HG02840 (cell line): Measurements from ENCODE around the gene DNAH10.

Experiments used
- ATAC-seq: cut with Tn5 transposase; IDR thresholded peaks from one replicate; pipeline ENCODE4 v1.9.1; 2021; ENCODE audit warnings: mild to moderate bottlenecking, moderate library complexity, moderate number of reproducible peaks; ENCODE audit not compliant: unreplicated experiment, low FRiP score

The DNAH10 gene

DNA sequence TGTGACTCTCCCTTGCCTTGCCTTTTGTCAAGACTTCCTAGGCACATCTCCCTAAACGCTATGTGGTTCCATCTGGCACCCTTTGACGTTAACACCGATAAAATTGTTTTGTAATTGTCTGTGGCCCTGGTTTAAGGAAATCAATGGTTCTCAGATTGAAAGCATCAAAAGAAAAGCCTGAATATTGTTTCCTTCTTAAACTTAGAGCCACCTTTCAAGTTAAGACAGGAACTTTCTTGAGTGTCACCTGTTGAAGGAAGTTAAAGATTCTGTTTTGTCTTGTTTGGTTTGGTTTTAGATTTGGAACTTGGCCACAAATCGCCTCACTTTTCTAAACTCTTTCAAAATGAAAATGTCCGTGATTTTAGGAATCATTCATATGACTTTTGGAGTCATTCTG lies 14.8 kb upstream of the DNAH10 start:
- ATAC-seq: no peak

DNA sequence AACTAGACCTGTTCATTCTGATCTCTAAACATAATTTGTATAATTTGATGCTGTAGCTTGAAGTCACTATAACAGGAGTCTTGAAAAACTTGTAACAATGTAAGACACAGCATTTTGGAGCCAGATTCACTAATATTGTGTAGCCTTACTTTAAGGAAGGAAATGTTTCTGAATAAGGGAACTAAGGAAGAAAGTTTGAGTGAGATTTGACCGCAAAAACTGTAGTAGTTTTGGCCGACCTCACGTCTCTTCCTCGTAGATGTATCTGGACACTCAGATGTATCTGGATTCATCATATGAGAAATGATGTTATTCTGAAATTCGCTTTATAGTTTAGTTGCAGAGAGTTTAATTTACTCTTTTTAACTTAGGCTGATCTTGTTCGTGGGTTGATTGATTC lies 13.9 kb upstream of the DNAH10 start:
- ATAC-seq: no peak

DNA sequence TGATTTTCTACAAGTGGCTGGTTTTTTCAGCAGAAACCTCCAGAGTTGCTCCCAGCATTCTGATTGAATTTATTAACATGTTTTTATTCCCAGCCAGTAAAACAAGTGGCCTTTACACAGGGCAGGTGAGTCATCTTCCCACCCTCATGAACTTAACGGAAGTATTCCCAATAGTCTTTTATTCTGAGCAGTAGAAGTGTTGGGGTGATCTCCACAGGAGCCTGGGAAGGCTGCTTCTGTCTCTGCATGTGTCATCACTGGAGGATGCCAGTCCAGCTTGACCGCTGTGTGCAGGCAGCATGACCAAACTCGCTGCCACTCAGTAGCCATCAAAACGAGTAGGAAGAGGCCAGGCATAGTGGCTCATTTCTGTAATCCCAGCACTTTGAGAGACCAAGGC lies 13.4 kb upstream of the DNAH10 start:
- ATAC-seq: no peak

GRCh38 chr12:123749355-123749754 lies 12.7 kb upstream of the DNAH10 start:
- no peak for ATAC-seq

- no peak for ATAC-seq
These were observed 11.9 kb upstream of the DNAH10 start for GRCh38 chr12:123750159-123750656.

DNA sequence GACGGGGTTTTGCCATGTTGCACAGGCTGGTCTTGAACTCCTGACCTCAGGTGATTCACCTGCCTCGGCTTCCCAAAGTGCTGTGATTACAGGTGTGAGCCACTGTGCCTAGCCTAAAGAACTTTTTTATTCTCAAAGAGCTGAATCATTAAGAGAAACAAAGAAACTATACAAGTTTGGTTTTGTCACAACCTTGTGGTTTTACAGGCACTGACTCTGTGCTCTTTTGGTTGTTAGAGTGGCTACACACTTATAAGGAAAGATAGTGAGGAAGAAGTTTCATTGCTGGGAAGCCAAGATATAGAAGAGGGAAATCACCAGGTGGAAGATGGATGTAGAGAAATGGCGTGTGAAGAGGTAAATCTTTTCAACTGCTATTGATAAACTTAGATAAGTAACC lies 10.1 kb upstream of the DNAH10 start:
- ATAC-seq: no peak

- no peak for ATAC-seq
These were observed 7.9 kb upstream of the DNAH10 start for GRCh38 chr12:123754041-123754772.

- ATAC-seq: no peak
These were observed 4.5 kb upstream of the DNAH10 start for GRCh38 chr12:123757561-123757960.

GRCh38 chr12:123760267-123760938 lies 1.7 kb upstream of the DNAH10 start:
- no peak for ATAC-seq

GRCh38 chr12:123762715-123763052 lies 583 bp downstream of the DNAH10 start:
- ATAC-seq: no peak

DNA sequence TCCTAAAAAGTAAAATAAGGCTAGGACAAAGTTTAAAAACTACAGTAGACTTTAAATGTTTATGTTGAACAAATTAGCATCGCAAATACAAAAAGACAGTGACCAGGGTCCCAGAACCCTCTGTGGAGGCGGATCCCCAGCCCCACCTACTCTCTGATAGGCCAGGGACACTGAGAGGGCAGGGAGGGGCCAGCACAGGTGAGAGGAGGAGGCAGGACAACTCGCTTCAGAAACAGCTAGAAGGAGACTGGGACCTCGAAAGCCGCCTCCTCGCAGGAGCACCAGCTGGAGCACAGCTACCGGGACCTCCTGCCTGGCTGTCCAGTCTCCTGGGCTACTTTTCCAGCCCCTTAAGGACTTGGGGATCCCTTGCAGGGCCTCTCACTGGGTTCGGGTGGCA lies 992 bp downstream of the DNAH10 start:
- ATAC-seq: no peak

- ATAC-seq: no peak
These were observed 2.0 kb downstream of the DNAH10 start for GRCh38 chr12:123764109-123764508.

DNA sequence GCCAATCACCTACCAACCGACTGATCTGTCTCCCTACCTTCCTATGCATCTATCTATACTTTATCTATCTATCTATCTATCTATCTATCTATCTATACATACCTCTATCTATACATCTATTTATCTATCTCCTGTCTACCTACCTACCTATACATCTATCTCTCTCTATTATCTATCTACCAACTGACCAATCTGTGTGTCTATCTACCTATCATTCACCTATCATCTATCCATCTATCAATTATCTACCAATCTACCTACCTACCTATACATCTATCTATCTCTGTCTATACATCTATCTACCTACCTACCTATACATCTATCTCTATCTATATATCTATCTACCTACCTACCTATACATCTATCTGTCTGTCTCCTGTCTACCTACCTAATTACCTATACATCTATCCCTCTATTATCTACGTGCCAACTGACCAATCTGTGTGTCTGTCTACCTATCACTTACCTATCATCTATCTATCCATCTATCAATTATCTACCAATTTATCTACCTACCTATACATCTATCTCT lies 3.5 kb downstream of the DNAH10 start:
- ATAC-seq: no peak

GRCh38 chr12:123767613-123768012 lies 5.5 kb downstream of the DNAH10 start:
- ATAC-seq: no peak

- ATAC-seq: no peak
These were observed 9.2 kb downstream of the DNAH10 start for GRCh38 chr12:123771261-123771660.

GRCh38 chr12:123772074-123772473 lies 10.0 kb downstream of the DNAH10 start:
- no peak for ATAC-seq

GRCh38 chr12:123773375-123773774 lies 11.3 kb downstream of the DNAH10 start:
- ATAC-seq: no peak

GRCh38 chr12:123779551-123779950 lies 17.4 kb downstream of the DNAH10 start:
- ATAC-seq: no peak

GRCh38 chr12:123782997-123783792 lies 21.1 kb downstream of the DNAH10 start:
- ATAC-seq: no peak

- no peak for ATAC-seq
These were observed 25.4 kb downstream of the DNAH10 start for GRCh38 chr12:123787466-123787865.

DNA sequence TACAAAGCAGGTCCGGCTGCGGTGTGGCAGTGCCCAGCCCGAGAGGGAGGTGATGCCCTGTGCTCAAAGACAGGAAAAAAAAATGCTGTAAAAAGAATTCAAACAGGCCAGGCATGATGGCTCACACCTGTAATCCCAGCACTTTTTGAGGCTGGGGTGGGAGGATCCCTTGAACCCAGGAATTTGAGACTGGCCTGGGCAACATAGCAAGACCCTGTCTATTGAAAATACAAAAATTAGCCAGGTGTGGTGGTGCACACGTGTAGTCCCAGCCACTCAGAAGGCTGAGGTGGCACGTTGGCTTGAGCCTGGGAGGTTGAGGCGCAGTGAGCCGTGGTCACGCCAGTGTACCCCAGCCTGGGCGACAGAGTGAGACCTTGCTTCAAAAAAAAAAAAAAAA lies 26.4 kb downstream of the DNAH10 start:
- ATAC-seq: no peak
